Activated naive CD8-positive, alpha-beta T cell treated with anti-CD3 and anti-CD28 coated beads, Interleukin-2, amount 10 ng/mL, durations not matched to agents 7 days and 5 days (primary cell): ENCODE data around the gene CARD19. TPM values are rescaled to one million over a fixed set of nuclear protein-coding genes. Genes with fewer than 3 reads are reported as not detected.
A peak's percentile ranks its signal among the peaks of the same experiment; 100 is the strongest.

Experiments used
- ATAC-seq: fragments of 150-1000 bp; cut with Tn5 transposase; one replicate; pipeline ENCODE4 v1.10.0; 2021; ENCODE audit warnings: low read depth, moderate library complexity
- POLR2A ChIA-PET: fragments of 350-600 bp; sonication (Branson Sonifier 250); formaldehyde crosslinking; loops from one replicate; lab custom pipeline; 2021; ENCODE audit warnings: antibody characterized with exemption; lab: Charles Lee
- DNase-seq: peaks from one replicate; pipeline ENCODE4 v3.0.0; 2021
- H3K27ac Mint-ChIP-seq: one replicate; pipeline ENCODE4 v1.8.0; 2022; ENCODE audit warnings: mild to moderate bottlenecking, mixed read lengths
- H3K27me3 Mint-ChIP-seq: one replicate; pipeline ENCODE4 v1.8.0; 2022; ENCODE audit warnings: mild to moderate bottlenecking, moderate library complexity, mixed read lengths
- H3K36me3 Mint-ChIP-seq: one replicate; pipeline ENCODE4 v1.8.0; 2021; ENCODE audit warnings: mild to moderate bottlenecking, mixed read lengths
- H3K4me1 Mint-ChIP-seq: one replicate; pipeline ENCODE4 v1.8.0; 2021; ENCODE audit warnings: mixed read lengths
- H3K4me3 Mint-ChIP-seq: one replicate; pipeline ENCODE4 v1.8.0; 2022; ENCODE audit warnings: mild to moderate bottlenecking, moderate library complexity, mixed read lengths
- H3K9me3 Mint-ChIP-seq: one replicate; pipeline ENCODE4 v1.8.0; 2021; ENCODE audit warnings: mixed read lengths
- total RNA-seq, 2 experiments: library from RNA; stranded (reverse); gene quantifications; one replicate each; pipeline ENCODE4 v1.2.3, GENCODE V29; 2021

Gene CARD19
- total RNA-seq, 2 experiments from 2014 or later, result 68.1 to 68.2 TPM

- no peak for DNase-seq
- Mint-ChIP-seq H3K27me3 (no peaks in the 10 kb centered on the region), H3K27ac (peak overlapping the region; percentile 15), H3K36me3 (no peaks in the 10 kb centered on the region), H3K4me3 (peak overlapping the region; percentile 89), H3K4me1 (peaks cover 34% of the 10 kb centered on the region), H3K9me3 (no peaks in the 10 kb centered on the region)
- POLR2A ChIA-PET, result interaction anchor here (0.8 kb wide), 1 partner anchor 30 kb away, joined by 3 read pairs; no protein-coding TSS in a partner anchor
- ATAC-seq, result no peak
Observed at GRCh38 chr9:93131599-93132286, 35.7 kb downstream of the CARD19 start.

DNA sequence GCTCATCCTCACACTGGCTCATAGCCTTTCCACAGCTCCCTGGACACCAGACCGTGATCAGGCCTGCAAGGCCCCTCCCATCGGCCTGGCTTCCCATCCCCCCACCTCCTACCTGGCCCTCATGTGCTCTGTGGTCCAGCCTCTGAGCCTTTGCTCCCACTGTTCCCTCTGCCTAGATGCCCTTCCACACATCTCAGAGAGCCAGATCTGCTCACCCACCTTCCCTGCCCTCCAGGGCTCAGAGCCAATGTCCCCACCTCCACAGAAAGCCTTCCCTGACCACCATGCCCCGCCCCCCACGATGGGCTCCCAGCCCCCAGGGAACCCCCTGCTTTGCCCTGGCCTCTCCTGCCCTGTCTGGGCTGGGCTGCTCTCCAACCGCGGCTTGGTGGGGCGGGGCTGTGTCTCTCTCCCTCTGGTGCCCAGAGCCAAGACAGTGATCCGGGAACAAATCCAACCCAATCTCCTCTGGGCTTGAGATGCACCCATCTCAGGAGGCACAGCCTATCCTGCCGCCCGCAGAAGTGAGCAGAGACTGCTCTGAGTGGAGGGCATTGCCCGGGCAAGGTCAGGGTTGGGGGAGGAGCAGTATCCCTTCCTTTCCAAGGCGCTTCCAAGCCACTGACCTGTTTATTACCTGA lies 36.4 kb downstream of the CARD19 start:
- H3K27me3 Mint-ChIP-seq, result no peaks in the 10 kb centered on the region
- POLR2A ChIA-PET, result interaction anchor here (0.8 kb wide), 1 partner anchor 31 kb away, joined by 3 read pairs; no protein-coding TSS in a partner anchor
- H3K27ac Mint-ChIP-seq, result peak overlapping the region; percentile 87
- DNase-seq (no peak), ATAC-seq (no peak)
- H3K36me3 Mint-ChIP-seq, result no peaks in the 10 kb centered on the region
- no peaks in the 10 kb centered on the region for H3K9me3 Mint-ChIP-seq
- peak overlapping the region; percentile 89 for H3K4me3 Mint-ChIP-seq
- peaks cover 28% of the 10 kb centered on the region for H3K4me1 Mint-ChIP-seq

GRCh38 chr9:93132946-93133680 lies 37.1 kb downstream of the CARD19 start:
- ATAC-seq (no peak), DNase-seq (no peak)
- H3K36me3 Mint-ChIP-seq, result no peaks in the 10 kb centered on the region
- no peaks in the 10 kb centered on the region for H3K27me3 Mint-ChIP-seq
- H3K4me3 Mint-ChIP-seq, result peak overlapping the region; percentile 89
- peaks cover 31% of the 10 kb centered on the region for H3K4me1 Mint-ChIP-seq
- POLR2A ChIA-PET, result interaction anchor here (1.0 to 1.5 kb wide), 9 partner anchors 10 to 433 kb away, joined by 3 to 15 read pairs (median 4); no protein-coding TSS in a partner anchor
- H3K27ac Mint-ChIP-seq, result peak overlapping the region; percentile 87
- H3K9me3 Mint-ChIP-seq, result no peaks in the 10 kb centered on the region

DNA sequence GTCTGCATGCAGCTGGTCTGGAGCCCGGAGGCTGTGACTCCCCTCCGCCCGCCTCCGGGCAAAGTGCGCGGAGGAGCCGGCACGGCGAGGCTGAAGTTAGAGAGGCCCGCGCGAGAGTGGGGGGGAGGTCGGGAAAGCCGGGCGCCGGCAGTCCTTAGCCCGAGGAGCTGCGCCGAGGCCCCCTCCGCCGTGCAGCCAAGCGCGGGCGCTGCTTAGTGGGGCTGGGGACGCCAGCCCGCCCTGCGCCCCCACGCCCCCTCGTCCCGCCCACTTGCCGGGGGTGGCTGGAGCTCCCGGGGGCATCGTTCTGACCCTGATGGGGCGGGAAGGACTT lies 37.6 kb downstream of the CARD19 start:
- H3K36me3 Mint-ChIP-seq, result no peaks in the 10 kb centered on the region
- DNase-seq (no peak), ATAC-seq (peak; percentile 20)
- no peaks in the 10 kb centered on the region for H3K27me3 Mint-ChIP-seq
- H3K4me1 Mint-ChIP-seq, result peaks cover 34% of the 10 kb centered on the region
- no peaks in the 10 kb centered on the region for H3K9me3 Mint-ChIP-seq
- peak overlapping the region; percentile 89 for H3K4me3 Mint-ChIP-seq
- peak overlapping the region; percentile 87 for H3K27ac Mint-ChIP-seq
- POLR2A ChIA-PET, result interaction anchor here (0.8 to 2.1 kb wide), 11 partner anchors 8 to 433 kb away, joined by 3 to 15 read pairs (median 4); no protein-coding TSS in a partner anchor

GRCh38 chr9:93134015-93134739 lies 38.2 kb downstream of the CARD19 start, which contains the start of gene NINJ1:
TSS of gene NINJ1 (minus strand) at chr9:93134251. CDS start at chr9:93134217, 34 bp downstream.
- DNase-seq (peak; percentile 87), ATAC-seq (peak; percentile 86)
- Mint-ChIP-seq H3K4me3 (peak within 1 kb of the TSS; percentile 89), H3K4me1 (peaks cover 32% of the 10 kb centered on the region), H3K27ac (peak within 1 kb of the TSS; percentile 87), H3K27me3 (no peaks in the 10 kb centered on the region), H3K9me3 (no peaks in the 10 kb centered on the region), H3K36me3 (no peaks in the 10 kb centered on the region)
- POLR2A ChIA-PET, result interaction anchor here (0.6 to 2.1 kb wide), 12 partner anchors 9 to 432 kb away, joined by 3 to 15 read pairs (median 4); no protein-coding TSS in a partner anchor

DNA sequence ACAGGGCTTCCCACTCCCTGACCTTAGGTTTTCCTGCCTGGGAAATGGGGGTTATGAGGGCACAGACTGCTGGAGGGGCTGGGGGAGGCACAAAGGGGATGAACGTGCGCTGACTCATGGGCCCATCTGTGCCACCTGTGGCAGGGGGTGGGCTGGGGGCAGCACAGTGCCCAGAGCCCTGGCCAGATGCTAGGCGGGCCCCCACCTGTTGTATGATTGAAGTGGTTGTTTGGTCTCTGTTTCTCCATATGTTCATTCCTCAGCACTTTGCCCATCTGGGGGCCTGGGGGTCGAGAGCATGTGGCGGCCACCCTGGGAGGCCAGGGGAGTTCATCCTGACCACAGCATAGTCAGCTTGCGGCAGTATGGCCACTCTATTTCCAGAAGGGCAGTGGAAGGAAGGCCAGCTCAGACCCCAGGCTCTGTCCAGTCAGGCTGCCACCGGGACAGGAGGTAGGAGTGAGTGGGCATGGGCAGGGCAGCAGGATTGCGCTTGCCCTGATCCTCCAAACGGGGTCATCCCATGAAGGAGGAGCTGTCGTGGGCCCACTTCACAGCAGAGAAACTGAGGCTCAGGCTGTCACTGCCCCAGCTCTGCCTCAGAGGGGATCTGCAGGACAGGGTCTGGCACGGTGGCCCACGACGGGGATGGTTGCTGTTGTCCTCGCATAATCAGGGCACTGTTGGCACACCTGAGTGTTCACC lies 38.9 kb downstream of the CARD19 start:
- H3K4me1 Mint-ChIP-seq, result peaks cover 32% of the 10 kb centered on the region
- peak overlapping the region; percentile 78 for H3K4me3 Mint-ChIP-seq
- no peaks in the 10 kb centered on the region for H3K36me3 Mint-ChIP-seq
- H3K27me3 Mint-ChIP-seq, result no peaks in the 10 kb centered on the region
- POLR2A ChIA-PET, result interaction anchor here (0.6 to 2.1 kb wide), 9 partner anchors 8 to 432 kb away, joined by 3 to 15 read pairs (median 5); no protein-coding TSS in a partner anchor
- H3K9me3 Mint-ChIP-seq, result peaks cover 1% of the 10 kb centered on the region
- DNase-seq (peak; percentile 35), ATAC-seq (no peak)
- H3K27ac Mint-ChIP-seq, result peak overlapping the region; percentile 72

- Mint-ChIP-seq H3K4me1 (peaks cover 32% of the 10 kb centered on the region), H3K9me3 (peaks cover 1% of the 10 kb centered on the region), H3K4me3 (no peak overlapping the region), H3K36me3 (no peaks in the 10 kb centered on the region), H3K27ac (no peak overlapping the region), H3K27me3 (no peaks in the 10 kb centered on the region)
- no peak for ATAC-seq
- POLR2A ChIA-PET, result interaction anchor here (0.7 to 1.3 kb wide), 2 partner anchors 8 to 9 kb away, joined by 3 to 7 read pairs; no protein-coding TSS in a partner anchor
- DNase-seq, result no peak
Observed at GRCh38 chr9:93136011-93136440, 40.0 kb downstream of the CARD19 start.

- Mint-ChIP-seq H3K4me1 (peaks cover 24% of the 10 kb centered on the region), H3K27me3 (no peaks in the 10 kb centered on the region), H3K36me3 (no peaks in the 10 kb centered on the region), H3K27ac (no peak overlapping the region), H3K9me3 (peaks cover 1% of the 10 kb centered on the region), H3K4me3 (no peak overlapping the region)
- no peak for DNase-seq
- POLR2A ChIA-PET, result interaction anchor here (1.4 kb wide), 1 partner anchor 39 kb away, joined by 6 read pairs; no protein-coding TSS in a partner anchor
- no peak for ATAC-seq
Observed at GRCh38 chr9:93137362-93137761, 41.3 kb downstream of the CARD19 start.

- POLR2A ChIA-PET, result interaction anchor here (1.4 kb wide), 1 partner anchor 40 kb away, joined by 6 read pairs; no protein-coding TSS in a partner anchor
- ATAC-seq, result no peak
Observed at GRCh38 chr9:93138171-93138764, 42.3 kb downstream of the CARD19 start.

DNA sequence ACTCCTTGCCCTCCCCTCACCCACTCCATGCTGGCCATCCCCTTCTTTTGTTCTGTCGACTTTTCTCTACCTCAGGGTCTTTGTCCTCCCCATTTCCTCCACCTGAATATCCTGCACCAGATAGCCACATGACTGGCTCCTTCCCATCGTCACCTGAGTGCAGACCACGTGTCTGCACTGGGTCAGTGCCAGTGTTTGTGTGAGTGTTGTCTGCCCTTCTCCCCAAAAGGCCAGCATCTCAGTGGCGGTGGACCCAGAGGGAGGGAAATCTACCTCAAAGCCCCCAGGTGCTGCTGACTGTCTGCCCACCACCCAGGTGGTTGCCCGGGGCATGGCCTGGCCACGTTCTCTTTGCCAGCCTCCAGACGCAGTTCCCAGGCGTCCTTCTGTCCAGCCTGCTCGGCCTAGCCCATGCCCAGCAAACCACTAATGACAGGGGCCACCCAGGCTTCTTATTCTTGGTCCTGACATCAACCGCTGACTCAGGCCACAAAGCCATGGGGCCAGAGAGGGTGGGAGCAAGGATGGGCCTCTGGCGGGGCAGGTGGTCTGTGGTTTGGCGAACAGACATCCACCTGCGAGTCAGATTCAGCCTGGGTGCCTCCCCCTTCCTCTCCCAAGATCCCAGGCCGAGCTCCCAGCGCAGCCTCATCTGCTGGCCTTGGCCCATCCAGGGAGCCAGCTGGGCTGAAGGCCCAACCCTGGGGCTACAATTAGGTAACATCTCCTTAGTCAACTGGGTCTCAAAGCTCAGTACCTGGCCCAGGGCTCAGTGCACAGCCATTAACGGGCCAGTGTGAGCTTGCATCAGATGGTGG lies 43.6 kb downstream of the CARD19 start:
- peaks cover 1% of the 10 kb centered on the region for H3K9me3 Mint-ChIP-seq
- H3K36me3 Mint-ChIP-seq, result peaks cover 2% of the 10 kb centered on the region
- ATAC-seq (no peak), DNase-seq (no peak)
- H3K4me1 Mint-ChIP-seq, result peaks cover 30% of the 10 kb centered on the region
- H3K27me3 Mint-ChIP-seq, result no peaks in the 10 kb centered on the region
- POLR2A ChIA-PET, result no interaction called here
- H3K27ac Mint-ChIP-seq, result no peak overlapping the region
- H3K4me3 Mint-ChIP-seq, result no peak overlapping the region

More at GRCh38 chr9:93138171-93138764, 42.3 kb downstream of the CARD19 start:
- H3K36me3 Mint-ChIP-seq, result no peaks in the 10 kb centered on the region
- no peak overlapping the region for H3K4me3 Mint-ChIP-seq
- DNase-seq, result peak; percentile 30
- H3K9me3 Mint-ChIP-seq, result peaks cover 1% of the 10 kb centered on the region
- H3K27ac Mint-ChIP-seq, result no peak overlapping the region
- H3K4me1 Mint-ChIP-seq, result peaks cover 19% of the 10 kb centered on the region
- H3K27me3 Mint-ChIP-seq, result no peaks in the 10 kb centered on the region
